Stimulated activated CD8-positive, alpha-beta memory T cell treated with anti-CD3 and anti-CD28 coated beads, Interleukin-4, amount 100 ng/mL, for 48 hours (primary cell): Measurements from ENCODE around the gene KLK4.
"Not testable (repeated sequence)": the region's sequence is repeated elsewhere in the genome, so short reads cannot be mapped to it uniquely, and the experiment has no call there.

Source experiments
- DNase-seq: peaks from one replicate; pipeline ENCODE4 v3.0.0-alpha.2; 2020

Gene KLK4

GRCh38 chr19:50912727-50913716, 1.8 kb upstream of the KLK4 start:
- peak; percentile 63 for DNase-seq

- DNase-seq = no peak
Measured at GRCh38 chr19:50912102-50912599, 956 bp upstream of the KLK4 start.

- no peak for DNase-seq
Measured at GRCh38 chr19:50910722-50911121, 473 bp downstream of the KLK4 start.

GRCh38 chr19:50909240-50910070, 1.7 kb downstream of the KLK4 start:
- peak; percentile 80 for DNase-seq

GRCh38 chr19:50908336-50908735, 2.9 kb downstream of the KLK4 start:
- no peak for DNase-seq

GRCh38 chr19:50906217-50906616, 5.0 kb downstream of the KLK4 start:
- peak; percentile 73 for DNase-seq

- no peak for DNase-seq
Measured at GRCh38 chr19:50902640-50903039, 8.6 kb downstream of the KLK4 start.

- no peak for DNase-seq
Measured at GRCh38 chr19:50899569-50899968, 11.6 kb downstream of the KLK4 start.

- DNase-seq = no peak
Measured at GRCh38 chr19:50898018-50898417, 13.2 kb downstream of the KLK4 start.

GRCh38 chr19:50897612-50898011, 13.6 kb downstream of the KLK4 start:
- DNase-seq = no peak

- DNase-seq = no peak
Measured at GRCh38 chr19:50897191-50897607, 14.0 kb downstream of the KLK4 start.

- DNase-seq = peak; percentile 42
Measured at GRCh38 chr19:50896591-50897190, 14.5 kb downstream of the KLK4 start.

GRCh38 chr19:50896089-50896590, 15.1 kb downstream of the KLK4 start:
- DNase-seq = not testable (repeated sequence)

- no peak for DNase-seq
Measured at GRCh38 chr19:50894478-50895356, 16.5 kb downstream of the KLK4 start.

GRCh38 chr19:50893047-50893736, 18.0 kb downstream of the KLK4 start:
- no peak for DNase-seq

- no peak for DNase-seq
Measured at GRCh38 chr19:50891253-50891625, 20.0 kb downstream of the KLK4 start.

GRCh38 chr19:50890422-50891252, 20.6 kb downstream of the KLK4 start:
- DNase-seq = no peak

- DNase-seq = no peak
Measured at GRCh38 chr19:50889638-50890037, 21.6 kb downstream of the KLK4 start.

GRCh38 chr19:50882188-50882587, 29.0 kb downstream of the KLK4 start:
- no peak for DNase-seq

GRCh38 chr19:50880241-50880640, 31.0 kb downstream of the KLK4 start:
- no peak for DNase-seq
